Spleen (tissue), 7 donors: Measurements from ENCODE around the gene YIPF2.

Experiments used
- CTCF ChIP-seq, 11 experiments: fragments of 200-600 bp in 7 of 11; fragments of 450-650 bp in 4 of 11; sonication (generic) in 4 of 11; IDR thresholded peaks in 8 of 11; conservative IDR thresholded peaks in 3 of 11; 1 replicate in 7 of 11; 2 replicates in 4 of 11; pipeline versions ENCODE4 v1.4.0 to v1.8.0; 2016 to 2021; ENCODE audit warnings: antibody characterized with exemption in 11 of 11, inconsistent platforms in 4 of 11, mild to moderate bottlenecking in 1 of 11
- POLR2AphosphoS5 ChIP-seq, 3 donors: sonication (generic); formaldehyde crosslinking; IDR thresholded peaks; one replicate each; pipeline ENCODE4 v1.5.1; 2017; ENCODE audit warnings: antibody characterized with exemption in 3 of 3
- donor health status: DM: no; HTN: no; CAD: no; lungs with moderate emphysema.
- donor health status: DM: no; HTN: no; CAD: no.
- donor health status: DM: no; HTN: no; CAD: no.

GRCh38 chr19:10922638-10923014, 5.8 kb downstream of the YIPF2 start:
- TF ChIP-seq POLR2AphosphoS5 (IDR thresholded peaks at IDR 0.05) = no peak
- TF ChIP-seq CTCF (IDR thresholded peaks at IDR 0.05 in 8 of 11, conservative IDR thresholded peaks at IDR 0.05 in 3 of 11) = no peak
